ENCODE measurements around the gene MRPL50. TPM values are rescaled to one million over a fixed set of nuclear protein-coding genes. Genes with fewer than 3 reads are reported as not detected.

Gene MRPL50
- total RNA-seq, 1 experiment from 2014 or later, result 11.9 TPM

- DNase-seq, result no peak
- no peaks in the 10 kb centered on the region for H3F3A ChIP-seq (ENCODE audit: insufficient read depth, low read depth)
- CTCF ChIA-PET, result no interaction called here
- no peak overlapping the region for H3K4me3 ChIP-seq
- H3K4me2 ChIP-seq, result no peak overlapping the region
- POLR2A ChIA-PET (ENCODE audit: unreplicated experiment), result no interaction called here
- H3K4me1 ChIP-seq (replicated peaks; ENCODE audit: insufficient read depth), result no peaks in the 10 kb centered on the region
- no peaks in the 10 kb centered on the region for H3K79me2 ChIP-seq (ENCODE audit: low read depth)
- H3K9me3 ChIP-seq (ENCODE audit: insufficient read depth, low read depth), result no peaks in the 10 kb centered on the region
- no peaks in the 10 kb centered on the region for H3K27me3 ChIP-seq (ENCODE audit: insufficient read depth, low read depth)
- no TSS peak for BruUV-seq (replicated peaks)
- TF ChIP-seq EZH2 (IDR thresholded peaks at IDR 0.05; ENCODE audit: low read depth) (no peak), CTCF (conservative IDR thresholded peaks at IDR 0.05) (no peak)
- H3K36me3 ChIP-seq (ENCODE audit: low read depth), result no peaks in the 10 kb centered on the region
- H3K9me2 ChIP-seq (ENCODE audit: insufficient read depth), result no peaks in the 10 kb centered on the region
- intact Hi-C loops (cut with micrococcal nuclease; ENCODE audit: unreplicated experiment), result no loop called here
- no peak overlapping the region for H2AFZ ChIP-seq
- H3K27ac ChIP-seq, result no peak overlapping the region
- H4K20me1 ChIP-seq (ENCODE audit: insufficient read depth), result no peaks in the 10 kb centered on the region
These were observed 18.1 kb downstream of the MRPL50 start for GRCh38 chr9:101380295-101380694.

- peak overlapping the region; percentile 74 for H2AFZ ChIP-seq
- H3K4me3 ChIP-seq, result peak overlapping the region; percentile 43; the same call in 1 of the 2 replicates
- no peaks in the 10 kb centered on the region for H3K79me2 ChIP-seq (ENCODE audit: low read depth)
- no peaks in the 10 kb centered on the region for H3K9me2 ChIP-seq (ENCODE audit: insufficient read depth)
- DNase-seq, result no peak
- ChIA-PET CTCF (no interaction called here), POLR2A (ENCODE audit: unreplicated experiment) (no interaction called here)
- H4K20me1 ChIP-seq (ENCODE audit: insufficient read depth), result no peaks in the 10 kb centered on the region
- H3K36me3 ChIP-seq (ENCODE audit: low read depth), result no peaks in the 10 kb centered on the region
- intact Hi-C loops (cut with micrococcal nuclease; ENCODE audit: unreplicated experiment), result no loop called here
- H3K4me2 ChIP-seq, result peak overlapping the region; percentile 64
- H3K27ac ChIP-seq, result no peak overlapping the region
- no peaks in the 10 kb centered on the region; the same call in 1 of the 2 replicates for H3K9me3 ChIP-seq (ENCODE audit: insufficient read depth, low read depth)
- H3K27me3 ChIP-seq (ENCODE audit: insufficient read depth, low read depth), result no peaks in the 10 kb centered on the region
- TF ChIP-seq CTCF (conservative IDR thresholded peaks at IDR 0.05), result no peak
- no peaks in the 10 kb centered on the region for H3F3A ChIP-seq (ENCODE audit: insufficient read depth, low read depth)
- H3K4me1 ChIP-seq (replicated peaks; ENCODE audit: insufficient read depth), result no peaks in the 10 kb centered on the region
- no TSS peak for BruUV-seq (replicated peaks)
These were observed 22.1 kb downstream of the MRPL50 start for GRCh38 chr9:101376111-101376848.

- H3K4me1 ChIP-seq (replicated peaks; ENCODE audit: insufficient read depth), result no peaks in the 10 kb centered on the region
- POLR2A ChIA-PET (ENCODE audit: unreplicated experiment), result no interaction called here
These were observed 22.9 kb downstream of the MRPL50 start for GRCh38 chr9:101375546-101375945.

More at GRCh38 chr9:101375546-101375945, 22.9 kb downstream of the MRPL50 start:
- no peak for TF ChIP-seq CTCF (conservative IDR thresholded peaks at IDR 0.05)
- TF ChIP-seq EZH2 (IDR thresholded peaks at IDR 0.05; ENCODE audit: low read depth), result no peak
- Histone ChIP-seq H3K79me2 (ENCODE audit: low read depth) (no peaks in the 10 kb centered on the region), H3F3A (ENCODE audit: insufficient read depth, low read depth) (no peaks in the 10 kb centered on the region), H3K4me3 (peak overlapping the region; percentile 43; the same call in 1 of the 2 replicates), H3K9me2 (ENCODE audit: insufficient read depth) (no peaks in the 10 kb centered on the region), H3K9me3 (ENCODE audit: insufficient read depth, low read depth) (no peaks in the 10 kb centered on the region; the same call in 1 of the 2 replicates), H3K27me3 (ENCODE audit: insufficient read depth, low read depth) (no peaks in the 10 kb centered on the region), H2AFZ (peak overlapping the region; percentile 74), H3K4me2 (peak overlapping the region; percentile 64), H3K36me3 (ENCODE audit: low read depth) (no peaks in the 10 kb centered on the region), H3K27ac (no peak overlapping the region), H4K20me1 (ENCODE audit: insufficient read depth) (no peaks in the 10 kb centered on the region)
- CTCF ChIA-PET, result no interaction called here
- no TSS peak for BruUV-seq (replicated peaks)
- DNase-seq, result no peak
- intact Hi-C loops (cut with micrococcal nuclease; ENCODE audit: unreplicated experiment), result no loop called here

All from PC-9 (cell line).